GM18505 (cell line): ENCODE results near the gene FBF1.

Experiments used
- ATAC-seq: cut with Tn5 transposase; IDR thresholded peaks from one replicate; pipeline ENCODE4 v1.9.1; 2021; ENCODE audit not compliant: unreplicated experiment
- POLR2A ChIP-seq: IDR thresholded peaks from 4 replicates; pipeline ENCODE4 v1.6.1; 2011; ENCODE audit warnings: borderline replicate concordance; ENCODE audit not compliant: insufficient read depth, insufficient read length; ENCODE audit errors: extremely low read depth

The FBF1 gene

GRCh38 chr17:75913537-75914210, 27.2 kb downstream of the FBF1 start:
- no peak for ATAC-seq
- TF ChIP-seq POLR2A: no peak

- TF ChIP-seq POLR2A: no peak
- no peak for ATAC-seq
These were observed 30.1 kb downstream of the FBF1 start for GRCh38 chr17:75910699-75911098.

GRCh38 chr17:75909812-75910274, 31.0 kb downstream of the FBF1 start:
- no peak for ATAC-seq
- no peak for TF ChIP-seq POLR2A

- TF ChIP-seq POLR2A: no peak
- no peak for ATAC-seq
These were observed 31.6 kb downstream of the FBF1 start for GRCh38 chr17:75909051-75909811.

- no peak for ATAC-seq
- TF ChIP-seq POLR2A: no peak
These were observed 32.6 kb downstream of the FBF1 start for GRCh38 chr17:75908201-75908600.

- no peak for TF ChIP-seq POLR2A
- ATAC-seq: no peak
These were observed 34.5 kb downstream of the FBF1 start for GRCh38 chr17:75906143-75906884.

GRCh38 chr17:75904749-75905521, 35.9 kb downstream of the FBF1 start, which contains the start of gene MRPL38:
Gene MRPL38, minus strand, starts transcription at chr17:75904884. Its CDS starts 9 bp downstream, at chr17:75904875.
- peak; percentile 94 for ATAC-seq

GRCh38 chr17:75902406-75902805, 38.4 kb downstream of the FBF1 start:
- no peak for TF ChIP-seq POLR2A
- ATAC-seq: no peak

More at GRCh38 chr17:75904749-75905521, 35.9 kb downstream of the FBF1 start, which contains the start of gene MRPL38:
- TF ChIP-seq POLR2A: peak; percentile 82

GRCh38 chr17:75901727-75902126, 39.1 kb downstream of the FBF1 start:
- TF ChIP-seq POLR2A: no peak
- no peak for ATAC-seq

- no peak for ATAC-seq
- TF ChIP-seq POLR2A: no peak
These were observed 39.9 kb downstream of the FBF1 start for GRCh38 chr17:75900691-75901533.

GRCh38 chr17:75899767-75900468, 40.9 kb downstream of the FBF1 start:
- no peak for ATAC-seq

More at GRCh38 chr17:75899767-75900468, 40.9 kb downstream of the FBF1 start:
- no peak for TF ChIP-seq POLR2A
